ENCODE results near the gene OR52M1. TPM values are rescaled to one million over a fixed set of nuclear protein-coding genes. Genes with fewer than 3 reads are reported as not detected.

The OR52M1 gene
- total RNA-seq, 1 experiment from 2014 or later: not detected

GRCh38 chr11:4543561-4543960, 1.4 kb upstream of the OR52M1 start:
- Histone ChIP-seq H3K27ac (ENCODE audit: low read depth, low read length) (no peak overlapping the region), H3K4me3 (replicated peaks in 1 of 2; ENCODE audit: low read depth in 1 of 2, low read length in 2 of 2) (no peak overlapping the region), H4K20me1 (ENCODE audit: insufficient read depth) (no peaks in the 10 kb centered on the region), H3K9me2 (ENCODE audit: insufficient read depth) (no peaks in the 10 kb centered on the region), H2AFZ (ENCODE audit: low read depth, low read length, poor library complexity, severe bottlenecking) (no peak overlapping the region), H3K79me2 (ENCODE audit: insufficient read depth, low read length) (no peaks in the 10 kb centered on the region), H3K27me3 (ENCODE audit: insufficient read depth, low read length) (peaks cover 15% of the 10 kb centered on the region; the same call in 1 of the 2 replicates), H3K36me3 (ENCODE audit: control insufficient read depth in 1 of 2, insufficient read depth in 2 of 2, low read length in 2 of 2) (no peaks in the 10 kb centered on the region), H3K9ac (ENCODE audit: low read length) (no peak overlapping the region), H3K4me2 (ENCODE audit: low read length) (no peak overlapping the region), H3K9me3 (ENCODE audit: control insufficient read depth in 1 of 2, insufficient read depth in 1 of 2, low read depth in 1 of 2, low read length in 2 of 2) (no peaks in the 10 kb centered on the region), H3K4me1 (ENCODE audit: control insufficient read depth in 1 of 2, insufficient read depth in 2 of 2, low read length in 2 of 2) (peaks cover 0 to 6% of the 10 kb centered on the region in 2 experiments; a peak in 1 of 4 replicates)
- intact Hi-C loops (cut with micrococcal nuclease): no loop called here
- ChIA-PET RAD21 (ENCODE audit: low non-redundant PET in 1 of 2, low total read pairs in 2 of 2, uncharacterized antibody in 2 of 2, unreplicated experiment in 2 of 2) (no interaction called here), CTCF (interaction anchor here (0.8 kb wide), 1 partner anchor 357 kb away, joined by 3 read pairs; no protein-coding TSS in a partner anchor), POLR2A (no interaction called here)
- ATAC-seq: no peak
- DNase-seq (ENCODE audit: low read depth, low spot score): no peak
- TF ChIP-seq POLR2A (IDR thresholded peaks at IDR 0.05; ENCODE audit: borderline replicate concordance, extremely low read depth, insufficient read depth, insufficient read length) (no peak), CTCF (IDR thresholded peaks at IDR 0.05 in 2 of 3, conservative IDR thresholded peaks at IDR 0.05 in 1 of 3; ENCODE audit: borderline replicate concordance in 1 of 3, insufficient read depth in 1 of 3, low read depth in 2 of 3, low read length in 2 of 3) (no peak), CEBPB (IDR thresholded peaks at IDR 0.05; ENCODE audit: low read depth) (no peak), SP1 (IDR thresholded peaks at IDR 0.05; ENCODE audit: low read depth) (no peak), TCF7L2 (IDR thresholded peaks at IDR 0.05; ENCODE audit: borderline replicate concordance, extremely low read depth, insufficient read depth, insufficient read length) (no peak), MAX (IDR thresholded peaks at IDR 0.05) (no peak), YY1 (IDR thresholded peaks at IDR 0.05; ENCODE audit: extremely low read depth, insufficient replicate concordance, low read depth, low read length) (no peak), FOSL1 (IDR thresholded peaks at IDR 0.05; ENCODE audit: low read depth) (no peak), ZFX (IDR thresholded peaks at IDR 0.05) (no peak), ELF1 (IDR thresholded peaks at IDR 0.05; ENCODE audit: borderline replicate concordance, low read depth) (no peak), ATF3 (IDR thresholded peaks at IDR 0.05) (no peak), ZBTB33 (IDR thresholded peaks at IDR 0.05; ENCODE audit: extremely low read depth, insufficient replicate concordance, low read length) (no peak), REST (IDR thresholded peaks at IDR 0.05; ENCODE audit: low read depth) (no peak), EGR1 (IDR thresholded peaks at IDR 0.05; ENCODE audit: low read depth) (no peak), POLR2AphosphoS5 (IDR thresholded peaks at IDR 0.05; ENCODE audit: low read depth, low read length) (no peak), JUND (IDR thresholded peaks at IDR 0.05) (no peak), SIN3A (IDR thresholded peaks at IDR 0.05; ENCODE audit: low read depth) (no peak)
- BruUV-seq (replicated peaks): no TSS peak
